IPS DF 4.7 (cell line): ENCODE results near the gene PLEKHG3.

ENCODE experiments used
- DNase-seq: peaks from one replicate; pipeline ENCODE4 v3.0.0-alpha.2; 2013; ENCODE audit warnings: low spot score; ENCODE audit errors: extremely low read depth

Gene PLEKHG3

DNA sequence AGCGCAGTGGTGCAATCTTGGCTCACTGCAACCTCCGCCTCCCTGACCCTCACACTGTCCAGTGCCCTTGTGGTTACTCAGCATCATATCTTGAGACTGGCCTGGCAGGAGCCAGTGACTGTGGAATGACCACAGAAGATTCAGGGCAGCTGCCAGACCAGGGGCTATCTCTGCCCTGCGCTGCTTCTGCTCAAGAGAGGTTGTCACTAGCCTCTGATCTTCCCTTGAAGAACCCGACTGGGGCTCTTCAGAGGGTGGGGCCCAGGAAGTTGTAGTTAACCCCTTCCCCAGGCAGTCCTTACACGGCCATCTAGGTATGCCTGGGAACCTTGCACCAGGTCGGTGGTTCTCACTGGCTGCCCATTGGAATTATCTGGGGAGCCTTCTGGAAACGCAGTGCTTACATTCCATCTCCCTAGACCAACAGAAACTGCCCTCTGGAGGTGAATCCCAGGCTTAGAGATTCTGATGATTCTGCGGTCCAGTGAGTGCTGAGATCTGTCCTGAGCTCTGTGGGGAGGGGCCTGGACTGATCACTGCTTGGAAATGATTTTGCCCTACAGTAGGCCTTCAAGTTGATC, 41.4 kb downstream of the PLEKHG3 start:
- no peak for DNase-seq

DNA sequence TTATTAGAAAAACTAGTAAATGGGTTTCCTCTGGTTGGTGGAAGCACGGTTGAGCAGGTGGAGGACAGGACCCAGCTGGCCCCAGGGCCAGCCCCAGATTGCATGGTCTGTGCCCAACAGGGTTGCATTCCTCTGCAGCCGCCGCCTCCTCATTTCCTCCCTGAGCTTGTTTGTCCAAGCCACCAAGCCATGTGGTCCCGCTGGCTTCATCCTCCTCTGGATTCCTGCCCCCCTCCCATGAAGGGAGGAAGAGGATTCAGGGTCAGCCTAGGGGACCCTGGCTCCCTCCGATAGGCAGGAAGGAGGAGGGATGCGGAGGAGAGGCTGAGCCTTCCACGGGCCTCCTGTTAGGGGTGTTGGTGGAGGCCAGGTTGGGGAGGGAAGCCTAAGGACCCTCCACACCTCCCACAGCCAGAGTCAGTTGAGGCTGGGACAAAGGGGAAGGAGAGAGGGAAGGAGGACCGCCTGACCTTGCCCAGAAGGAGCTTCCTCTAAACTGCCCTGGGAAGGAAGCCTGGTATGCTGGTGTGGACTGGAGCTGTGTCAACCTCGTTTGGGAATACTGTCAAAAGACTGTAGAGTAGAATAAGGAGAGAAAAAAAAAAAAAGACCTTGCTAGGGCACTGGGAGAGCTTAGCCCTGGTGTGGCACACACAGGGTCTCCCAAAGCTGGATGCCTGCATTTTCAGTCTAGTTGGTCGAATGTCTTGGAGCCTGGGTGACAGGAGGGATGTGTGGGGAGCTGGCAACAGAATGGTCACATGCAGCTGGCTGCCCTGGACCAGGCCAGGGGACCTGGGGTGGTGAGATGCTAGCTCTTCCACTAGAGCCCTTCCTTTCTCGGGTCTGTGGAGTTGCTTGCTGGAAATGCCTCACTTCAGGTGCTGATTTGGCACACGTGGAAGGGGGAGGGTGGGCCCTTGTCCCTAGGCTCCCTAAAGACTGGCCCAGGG, 42.4 kb downstream of the PLEKHG3 start:
- DNase-seq: no peak

DNA sequence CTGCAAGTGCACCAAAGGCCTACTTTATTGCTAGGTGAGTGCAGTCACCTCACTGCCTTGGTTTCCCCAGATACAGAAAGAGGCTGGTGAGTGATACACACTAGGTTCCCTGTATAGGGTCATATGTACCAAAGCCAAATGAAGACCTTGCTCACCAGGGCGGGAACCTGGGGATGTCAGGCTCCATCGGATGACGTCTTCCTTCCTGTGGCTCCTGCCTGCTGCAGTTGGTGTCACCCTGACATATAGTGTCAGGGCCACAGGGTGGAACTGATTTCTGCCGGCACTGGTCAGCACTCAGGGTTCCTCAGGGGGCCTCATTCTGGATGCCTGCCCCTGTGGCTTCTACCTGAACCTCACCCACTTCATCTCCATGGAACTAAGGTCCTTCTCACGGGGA, 43.1 kb downstream of the PLEKHG3 start:
- DNase-seq: no peak

DNA sequence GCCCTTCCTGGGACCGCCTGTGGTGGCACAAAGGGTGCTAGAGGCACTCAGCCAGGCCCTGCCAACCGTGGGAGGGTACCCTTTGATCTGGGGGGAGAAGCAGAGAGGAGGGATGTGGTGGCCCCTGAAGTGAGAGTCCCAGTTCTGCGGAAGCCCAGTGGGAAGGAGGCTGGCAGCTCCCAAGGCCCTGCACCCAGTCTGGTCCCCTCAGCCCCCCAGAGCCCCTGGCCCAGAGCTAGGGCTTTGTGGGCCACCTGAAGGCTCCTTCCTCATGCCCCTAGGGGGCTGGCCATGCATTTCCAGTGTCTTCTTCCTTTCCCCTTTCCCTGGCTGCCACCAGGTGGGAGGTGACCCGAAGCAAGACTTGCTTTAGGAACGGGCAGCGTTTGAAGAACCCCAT, 44.3 kb downstream of the PLEKHG3 start:
- DNase-seq: no peak

DNA sequence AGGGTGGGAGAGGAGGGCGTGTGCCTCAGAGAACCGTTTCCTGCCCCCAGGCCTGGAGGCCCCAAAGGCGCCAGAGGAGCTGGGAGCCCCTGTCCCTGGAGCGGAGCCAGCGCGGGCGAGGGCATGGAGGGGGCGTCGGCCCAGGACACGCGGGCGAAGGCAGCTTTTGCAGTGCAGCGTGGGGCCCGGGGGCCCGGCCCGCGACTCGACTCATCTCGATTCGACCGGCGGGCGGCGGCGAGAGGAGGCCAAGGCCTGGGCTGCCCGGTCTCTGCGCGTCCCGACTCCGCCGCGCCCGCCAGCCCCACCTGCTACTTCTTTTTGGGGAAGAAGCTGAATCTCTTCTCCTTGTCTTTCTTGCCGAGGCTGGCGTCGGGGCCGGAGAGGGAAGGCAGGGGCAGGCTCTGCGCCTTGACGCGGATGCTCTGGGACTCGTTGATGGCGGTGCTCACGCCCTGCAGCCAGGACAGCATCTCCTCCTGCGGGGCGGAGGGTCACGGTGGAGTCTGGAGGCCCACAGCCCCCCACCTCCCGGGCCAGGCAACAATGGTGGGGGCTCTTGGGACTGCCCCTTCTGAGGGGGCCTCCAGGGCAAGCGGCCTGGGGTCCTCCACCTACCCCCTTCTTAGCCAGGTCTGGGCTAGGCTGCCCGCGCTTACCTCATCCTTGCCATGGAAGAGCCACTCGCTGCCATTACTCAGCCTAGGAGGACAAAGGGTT, 44.9 kb downstream of the PLEKHG3 start:
- DNase-seq: no peak

DNA sequence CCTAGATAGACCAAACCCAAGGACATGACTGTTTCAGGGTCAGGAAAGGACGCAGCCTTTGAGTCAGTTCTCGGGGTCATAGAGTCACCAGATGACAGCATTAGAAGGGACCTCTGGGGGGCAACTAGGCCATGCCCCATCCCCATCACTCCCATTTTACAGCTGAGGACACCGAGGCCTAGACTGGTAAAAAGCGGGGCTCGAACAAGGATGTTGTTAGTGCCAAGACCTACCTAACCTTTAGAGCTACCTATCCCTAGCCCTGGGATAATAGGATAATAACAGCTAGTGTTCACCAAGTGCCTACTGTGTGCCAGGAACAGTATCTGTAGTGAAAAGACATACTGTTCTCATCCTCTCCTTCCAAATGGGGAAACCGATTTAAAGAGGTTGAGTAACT, 48.7 kb downstream of the PLEKHG3 start:
- DNase-seq: no peak

DNA sequence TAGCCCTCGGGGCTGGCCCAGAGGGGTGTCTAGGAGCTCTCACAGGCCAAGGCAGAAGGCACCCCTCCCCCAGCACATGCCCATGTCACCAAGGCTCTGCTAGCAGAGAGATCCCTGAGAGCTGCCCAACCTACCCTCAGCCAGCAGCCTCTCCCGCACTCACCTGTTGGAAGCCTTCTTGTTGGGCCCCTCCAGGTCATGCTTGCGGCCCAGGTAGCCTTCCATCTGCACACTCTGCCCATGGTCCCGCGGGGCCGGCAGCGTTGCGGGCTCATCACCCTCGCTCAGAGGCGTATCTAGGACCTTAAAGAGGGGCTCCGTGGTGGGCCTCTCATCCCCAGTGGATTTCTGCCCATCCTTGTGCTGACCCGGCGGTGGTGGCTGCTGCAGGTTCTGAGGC, 49.1 kb downstream of the PLEKHG3 start:
- no peak for DNase-seq

DNA sequence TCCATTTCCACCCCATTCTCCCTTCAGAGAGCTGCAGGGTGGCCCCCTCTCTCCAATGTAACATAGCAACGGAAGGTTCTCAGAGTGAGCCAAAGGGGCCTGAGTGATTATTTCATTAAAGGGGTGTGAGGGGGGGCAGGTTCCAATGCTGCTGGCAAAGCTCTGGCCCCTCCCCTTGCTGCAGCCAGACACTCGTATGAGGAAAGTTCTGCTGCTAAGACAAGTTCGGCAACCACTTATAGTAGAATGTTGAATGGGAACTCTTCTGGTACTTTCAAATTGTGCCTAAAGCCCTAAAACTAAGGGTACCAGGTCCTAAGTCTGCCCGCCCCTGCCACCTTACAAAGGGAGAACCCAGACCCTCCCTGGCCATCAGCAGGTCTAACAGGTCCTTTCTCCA, 49.8 kb downstream of the PLEKHG3 start:
- no peak for DNase-seq

DNA sequence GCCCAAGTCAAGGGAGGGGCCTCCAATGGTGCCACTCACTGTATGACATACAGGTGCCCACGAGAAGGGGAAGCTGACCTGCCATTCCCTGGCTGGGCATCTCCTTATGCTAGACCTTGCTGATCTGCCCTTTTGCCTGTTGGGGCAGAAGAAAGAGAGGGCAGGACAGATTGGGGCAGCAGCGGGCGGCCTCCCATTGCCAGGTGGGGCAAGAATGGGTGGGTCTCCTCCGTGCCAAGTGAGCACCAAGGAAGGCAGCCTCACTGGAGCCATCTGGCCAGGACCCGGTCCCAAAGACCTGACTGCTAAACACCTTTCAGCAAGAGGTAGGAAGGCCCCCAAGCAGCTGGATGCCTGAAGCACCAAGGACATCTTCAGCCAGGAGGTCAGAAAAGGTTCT, 50.5 kb downstream of the PLEKHG3 start:
- DNase-seq: no peak

DNA sequence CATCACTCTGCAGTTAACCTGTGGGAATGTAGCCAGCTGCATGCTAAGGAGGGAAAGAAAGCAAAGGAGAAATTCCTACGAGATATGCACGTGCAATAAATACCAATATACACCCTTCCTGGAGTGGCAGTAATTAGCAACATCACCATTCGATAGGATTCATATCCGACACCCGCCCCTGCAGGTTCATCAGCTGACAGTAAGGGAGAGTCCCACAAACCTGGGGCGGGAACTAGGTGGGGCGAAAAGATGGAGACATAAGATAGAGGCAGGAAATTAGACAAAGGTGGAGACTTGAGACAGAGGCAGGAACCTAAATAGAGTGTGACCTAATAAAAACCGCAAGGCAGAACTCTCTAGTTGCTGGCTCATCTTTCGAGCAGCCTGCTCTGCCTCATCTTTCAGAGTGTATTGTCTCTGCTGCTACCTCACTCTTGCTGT, 51.6 kb downstream of the PLEKHG3 start:
- DNase-seq: no peak

DNA sequence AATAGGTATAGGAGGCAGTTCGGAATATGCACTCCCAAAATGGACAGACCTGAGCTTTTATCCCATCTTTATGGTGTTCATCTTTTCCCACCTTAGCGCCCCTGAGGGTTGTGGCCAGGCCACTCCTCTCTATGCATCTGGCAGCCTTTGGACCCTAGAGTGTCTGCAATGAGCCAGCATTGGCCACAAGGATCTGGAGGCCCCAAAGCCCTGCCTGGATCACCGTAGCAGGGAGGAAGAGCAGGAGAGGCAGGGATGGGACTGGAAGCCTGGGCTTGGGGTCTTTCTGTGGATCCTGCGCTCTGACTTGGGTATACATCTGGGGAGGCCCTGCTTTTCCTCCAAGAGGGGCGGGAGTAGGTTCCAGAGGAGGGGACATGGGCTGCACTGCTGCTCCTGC, 52.5 kb downstream of the PLEKHG3 start:
- no peak for DNase-seq

DNA sequence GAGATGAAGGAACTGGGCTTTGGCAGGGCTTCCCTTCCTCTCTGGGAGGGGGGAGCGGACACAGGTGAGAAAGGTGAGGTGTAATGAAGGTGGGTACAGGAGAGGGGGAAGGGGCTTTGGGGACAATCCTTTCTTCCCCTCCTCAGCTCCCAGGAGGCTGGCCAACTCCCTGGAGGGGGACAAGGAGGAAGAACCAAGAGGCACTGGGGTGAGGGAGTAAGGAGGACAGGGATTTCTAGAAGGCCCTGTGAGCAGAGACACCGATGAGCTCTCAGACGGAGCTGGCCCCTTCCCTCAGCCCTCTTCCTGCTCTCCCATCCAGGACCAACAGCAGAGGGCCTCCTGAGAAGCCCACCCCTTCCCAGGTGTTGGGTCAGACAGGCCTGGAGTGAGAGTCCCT, 53.4 kb downstream of the PLEKHG3 start:
- no peak for DNase-seq

DNA sequence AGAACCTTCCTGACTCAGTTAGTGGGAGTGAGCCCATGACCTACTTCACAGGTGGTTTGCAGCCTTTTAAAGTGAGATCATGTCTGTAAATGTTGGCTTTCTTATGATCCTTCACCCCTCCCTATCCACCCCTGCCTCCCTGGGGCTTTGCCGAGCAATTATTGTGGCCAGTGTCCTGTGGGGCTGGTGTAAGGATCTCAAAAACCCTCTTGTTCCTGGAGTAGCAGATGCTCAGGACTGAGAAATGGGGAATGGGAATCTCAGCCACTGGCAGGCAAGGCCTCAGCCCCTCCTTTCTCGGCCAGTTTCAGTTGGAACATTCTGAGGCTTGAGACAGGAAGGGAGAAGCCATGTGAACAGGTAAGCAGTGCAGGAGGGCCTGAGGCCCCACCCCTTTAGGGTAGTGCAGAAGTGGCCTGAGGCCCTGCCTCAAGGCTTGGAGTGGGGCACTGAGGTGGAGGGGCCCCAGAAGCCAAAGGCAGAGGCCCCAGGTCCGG, 53.8 kb downstream of the PLEKHG3 start:
- DNase-seq: no peak

DNA sequence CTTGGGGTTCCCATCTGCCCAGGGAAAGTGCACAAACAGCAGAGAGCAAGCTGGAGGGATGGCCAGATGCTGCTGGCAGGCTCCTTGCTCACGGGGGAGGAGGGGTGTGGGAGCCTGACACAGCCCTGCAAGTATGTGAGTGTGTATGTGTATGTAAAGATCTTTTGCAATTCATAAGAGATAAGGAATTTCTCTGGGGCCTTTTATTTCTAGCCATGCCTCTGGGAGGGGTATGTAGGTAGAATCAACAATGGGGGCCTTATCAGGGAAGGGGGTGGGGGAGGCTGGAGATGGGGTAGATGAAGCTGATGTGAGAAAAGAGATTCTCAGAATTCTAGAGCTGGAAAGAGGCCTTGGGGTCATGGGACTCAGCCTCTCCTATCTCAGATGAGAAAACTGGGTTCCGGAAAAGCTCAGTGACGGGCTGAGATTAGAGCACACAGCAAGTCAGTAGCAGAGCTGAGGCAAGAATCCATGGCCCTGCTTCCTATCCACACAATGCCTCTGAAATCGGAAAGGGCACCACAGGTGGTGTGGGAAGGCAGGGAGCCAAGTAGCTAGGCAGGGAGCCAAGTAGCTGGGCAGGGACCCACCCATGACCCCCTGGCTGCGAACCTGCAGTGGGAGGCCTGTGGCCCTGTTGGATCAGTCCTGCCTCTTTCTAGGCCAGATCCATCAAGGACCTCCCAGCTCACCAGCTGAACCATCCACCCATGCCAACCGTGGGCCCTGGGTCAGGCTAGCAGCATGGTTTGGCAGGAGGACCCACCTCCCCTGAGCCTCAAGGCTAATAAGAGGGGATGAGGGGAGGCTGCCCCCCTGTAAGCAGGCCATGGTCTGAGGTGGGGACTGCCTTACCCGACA, 54.7 kb downstream of the PLEKHG3 start:
- DNase-seq: no peak

DNA sequence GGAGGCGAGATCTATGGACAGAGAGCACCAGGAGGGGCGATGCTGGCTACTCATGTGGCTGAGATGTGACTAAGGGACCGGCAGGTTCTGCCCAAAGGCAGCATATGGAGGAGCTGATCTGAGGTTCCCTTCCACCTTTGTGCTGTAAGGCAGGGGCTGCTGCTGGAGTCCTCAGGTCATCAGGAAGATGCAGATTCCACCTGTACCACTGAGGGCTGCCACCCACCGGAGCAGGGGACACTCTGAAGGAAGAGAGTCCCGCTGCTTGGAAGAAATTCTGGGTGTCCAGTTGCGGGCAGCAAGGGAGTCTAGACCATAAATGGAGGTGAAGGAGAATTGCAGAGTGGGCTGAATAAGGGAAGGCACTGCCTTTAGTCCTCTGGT, 55.3 kb downstream of the PLEKHG3 start:
- DNase-seq: no peak

DNA sequence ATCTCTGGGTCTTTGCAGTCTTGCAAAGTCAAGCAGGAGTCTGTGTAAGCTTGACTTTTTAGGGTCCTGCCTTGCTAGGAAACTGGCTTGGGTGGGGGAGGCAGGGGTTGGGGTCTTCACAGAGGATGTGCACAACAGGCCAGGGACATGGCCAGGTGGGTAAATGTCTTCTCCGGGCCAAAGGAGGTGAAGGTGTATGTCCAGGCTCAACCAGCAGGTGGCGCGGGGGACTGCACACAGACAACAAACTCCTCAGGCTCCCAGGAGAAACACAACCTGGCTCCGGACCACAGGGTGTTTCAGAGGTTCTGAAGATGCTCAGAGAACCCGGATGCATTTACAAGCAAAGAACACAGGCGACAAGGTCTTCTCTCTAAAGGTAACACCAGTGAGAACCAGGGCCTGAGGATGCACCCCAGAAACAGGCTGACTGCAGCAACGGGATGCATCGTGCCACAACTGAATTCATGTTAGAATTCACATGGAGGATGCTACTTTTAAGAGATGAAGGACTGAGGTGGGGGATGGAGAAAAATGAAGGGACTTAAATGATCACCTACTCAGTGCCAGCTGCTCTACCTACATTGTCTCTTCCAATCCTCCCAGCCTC, 56.0 kb downstream of the PLEKHG3 start:
- DNase-seq: no peak

DNA sequence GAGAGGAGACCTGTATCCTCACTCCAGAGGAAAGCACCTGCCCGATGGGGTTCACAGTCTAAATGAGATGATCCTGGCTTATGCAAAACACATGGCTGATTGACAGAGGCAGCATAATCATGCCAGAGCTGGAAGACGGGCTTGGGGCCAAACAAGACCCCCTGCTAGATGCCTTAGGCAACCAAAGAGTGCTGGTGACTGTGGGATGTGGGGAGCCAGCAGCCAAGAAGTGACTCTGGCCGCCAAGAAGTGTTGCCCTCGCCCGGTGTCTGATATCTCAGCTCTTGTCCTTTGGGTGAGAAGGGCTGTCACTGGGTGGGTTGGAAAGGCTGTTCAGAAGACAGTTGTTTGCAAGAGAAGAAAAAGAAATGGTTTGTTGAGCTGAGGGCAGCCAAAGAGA, 56.7 kb downstream of the PLEKHG3 start:
- DNase-seq: no peak

DNA sequence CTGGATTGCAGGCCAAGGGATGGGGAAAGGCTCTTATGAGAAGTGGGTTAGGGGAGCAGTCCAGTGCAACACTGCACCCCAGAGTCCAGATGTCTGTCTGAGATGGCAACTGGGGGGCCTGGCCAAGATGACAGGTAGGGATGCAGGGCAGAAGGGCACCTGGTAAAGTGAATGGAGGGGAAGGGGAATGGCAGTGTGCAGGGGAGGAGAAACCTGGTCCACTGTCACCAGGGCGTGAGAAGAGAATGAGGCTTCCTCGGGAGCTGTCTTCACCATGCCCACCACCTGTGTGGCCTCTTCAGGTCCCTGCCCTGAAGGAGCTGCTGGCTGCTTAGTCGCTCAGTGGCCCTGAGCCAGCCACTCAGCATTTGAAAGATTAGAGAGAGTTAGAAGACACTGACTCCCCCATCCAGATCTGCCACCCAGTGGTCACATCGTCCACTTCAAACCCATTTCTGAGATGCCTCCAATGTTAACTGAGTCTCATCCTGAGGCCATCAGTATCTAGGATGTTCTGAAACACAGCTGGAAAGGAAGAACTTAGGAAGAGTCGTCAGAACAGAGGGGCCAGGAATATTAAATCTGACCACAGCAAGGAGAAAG, 57.3 kb downstream of the PLEKHG3 start:
- no peak for DNase-seq

DNA sequence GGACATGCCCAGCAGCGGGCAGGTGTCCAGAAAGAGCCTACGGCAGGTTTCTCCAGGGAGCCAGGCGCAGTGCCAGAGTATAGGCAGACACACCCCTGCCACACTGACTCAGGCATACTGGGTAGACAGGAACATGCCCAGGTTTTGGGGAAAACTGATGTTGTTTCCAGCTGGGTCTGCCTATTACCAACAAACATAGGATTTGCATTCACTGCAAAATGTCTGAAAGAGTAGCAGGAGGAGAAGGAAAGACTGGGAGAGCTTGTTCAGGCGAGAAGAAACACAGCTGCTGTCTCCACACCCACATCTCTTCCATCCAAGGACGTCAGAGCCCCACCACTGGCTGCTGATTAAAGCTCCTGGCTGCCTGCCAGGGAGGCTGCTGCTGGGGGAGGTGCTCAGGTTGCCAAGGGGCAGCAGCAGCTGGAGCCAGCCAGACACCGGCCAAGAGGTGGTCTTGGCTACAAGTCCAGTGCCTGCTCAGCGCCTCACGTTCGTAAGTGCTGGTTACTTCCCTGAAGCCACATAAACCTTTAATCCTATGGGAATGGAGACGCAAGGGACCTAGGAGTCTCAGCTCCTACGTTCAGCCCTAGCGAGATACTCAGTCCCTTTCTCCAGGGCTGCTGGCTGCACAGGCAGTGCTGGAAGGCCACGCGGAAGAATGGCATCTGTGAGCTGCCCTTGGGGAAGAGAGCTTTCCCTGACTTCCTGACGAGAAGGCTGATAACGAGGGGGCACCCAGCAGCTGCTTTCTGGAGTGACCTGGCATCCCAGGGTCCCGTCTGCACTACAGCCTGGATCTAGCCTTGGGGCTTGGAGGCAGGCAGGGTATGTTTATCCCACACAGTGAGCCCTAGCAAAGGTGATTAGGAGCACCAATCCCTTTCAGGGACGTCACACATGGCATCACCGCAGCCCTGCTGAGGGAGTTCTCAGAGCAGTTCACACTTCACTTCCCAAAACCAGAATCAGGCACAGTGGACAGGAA, 58.1 kb downstream of the PLEKHG3 start:
- no peak for DNase-seq
